Measurements from ENCODE around the gene FITM1.

The FITM1 gene

DNA sequence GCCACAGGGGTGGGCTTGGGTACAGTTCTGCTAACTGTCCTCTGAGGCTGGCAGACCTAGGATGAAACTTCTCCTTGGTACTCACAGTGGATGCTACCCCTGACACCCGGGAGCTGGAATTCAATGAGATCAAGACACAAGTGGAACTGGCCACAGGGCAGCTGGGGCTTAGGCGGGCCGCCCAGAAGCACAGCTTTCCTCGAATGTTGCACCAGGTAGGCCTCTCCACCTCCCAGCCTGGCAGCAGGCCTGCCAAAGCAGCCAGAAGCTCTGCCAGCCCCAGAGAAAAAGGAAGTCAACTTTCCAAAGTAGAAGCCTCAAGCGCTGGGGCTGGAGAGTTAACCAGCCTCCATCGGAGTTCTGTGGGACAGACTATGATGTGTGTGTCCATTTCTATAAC, 13.3 kb upstream of the FITM1 start:
- DNase-seq (ENCODE audit: extremely low read depth in 1 of 2, low read depth in 1 of 2): no peak

DNA sequence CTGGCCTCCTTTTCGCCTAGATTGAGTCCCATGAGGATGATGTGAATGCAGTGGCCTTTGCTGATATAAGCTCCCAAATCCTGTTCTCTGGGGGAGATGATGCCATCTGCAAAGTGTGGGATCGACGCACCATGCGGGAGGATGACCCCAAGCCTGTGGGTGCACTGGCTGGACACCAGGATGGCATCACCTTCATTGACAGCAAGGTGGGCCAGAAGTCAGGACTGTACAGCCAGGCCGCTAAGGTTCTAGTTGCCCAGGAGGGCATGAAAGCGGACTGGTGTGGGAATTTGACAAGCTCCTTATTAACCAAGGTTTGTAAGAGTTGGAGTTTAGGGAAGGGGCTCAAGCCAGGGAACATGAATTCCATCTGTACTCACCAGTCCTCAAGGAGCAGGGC, 10.8 kb upstream of the FITM1 start:
- DNase-seq (ENCODE audit: extremely low read depth in 1 of 2, low read depth in 1 of 2): no peak

DNA sequence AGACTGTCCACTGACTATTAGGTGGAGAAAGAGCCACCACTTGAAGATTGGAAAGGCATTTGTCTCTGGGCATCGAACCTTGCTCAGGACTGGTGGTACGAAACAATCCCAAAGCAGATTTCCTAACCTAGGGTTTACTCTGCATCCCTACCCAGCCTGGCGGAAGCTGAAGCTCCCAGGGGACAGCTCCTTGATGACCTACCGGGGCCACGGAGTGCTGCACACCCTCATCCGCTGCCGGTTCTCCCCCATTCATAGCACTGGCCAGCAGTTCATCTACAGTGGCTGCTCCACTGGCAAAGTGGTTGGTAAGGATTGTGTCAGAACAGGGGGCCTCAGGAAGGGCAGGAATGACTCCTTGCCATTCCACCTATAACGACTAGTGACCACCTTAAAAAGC, 9.2 kb upstream of the FITM1 start:
- DNase-seq (ENCODE audit: extremely low read depth in 1 of 2, low read depth in 1 of 2): no peak

DNA sequence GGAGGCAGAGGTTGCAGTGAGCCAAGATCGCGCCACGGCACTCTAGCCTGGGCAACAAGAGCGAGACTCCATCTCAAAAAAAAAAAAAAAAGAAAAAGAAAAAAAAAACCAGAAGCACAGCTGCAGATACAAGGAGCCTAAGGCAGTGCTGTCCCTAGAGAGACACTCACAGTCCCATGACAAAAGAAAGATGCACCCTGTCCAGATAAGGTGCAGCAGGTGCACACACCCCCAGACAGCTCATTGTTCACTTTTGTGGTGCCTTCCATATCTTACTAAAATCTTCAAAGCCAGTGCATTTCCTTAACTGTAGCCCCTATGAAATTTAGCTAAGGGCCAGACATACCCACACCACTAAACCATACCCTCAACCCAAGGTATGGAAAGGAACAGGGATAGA, 8.0 kb upstream of the FITM1 start:
- no peak for DNase-seq (ENCODE audit: extremely low read depth in 1 of 2, low read depth in 1 of 2)

DNA sequence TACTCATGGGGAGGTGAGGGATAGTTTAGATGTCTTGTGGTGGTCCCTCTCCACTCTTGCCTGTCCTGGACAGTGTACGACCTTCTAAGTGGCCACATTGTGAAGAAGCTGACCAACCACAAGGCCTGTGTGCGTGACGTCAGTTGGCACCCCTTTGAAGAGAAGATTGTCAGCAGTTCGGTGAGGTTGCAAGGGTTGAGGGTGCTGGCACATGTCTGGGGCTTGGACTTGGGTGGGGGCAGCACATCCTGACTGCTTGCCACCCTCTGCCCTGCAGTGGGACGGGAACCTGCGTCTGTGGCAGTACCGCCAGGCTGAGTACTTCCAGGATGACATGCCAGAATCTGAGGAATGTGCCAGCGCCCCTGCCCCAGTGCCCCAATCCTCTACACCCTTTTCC, 7.6 kb upstream of the FITM1 start:
- DNase-seq (ENCODE audit: extremely low read depth in 1 of 2, low read depth in 1 of 2): no peak

DNA sequence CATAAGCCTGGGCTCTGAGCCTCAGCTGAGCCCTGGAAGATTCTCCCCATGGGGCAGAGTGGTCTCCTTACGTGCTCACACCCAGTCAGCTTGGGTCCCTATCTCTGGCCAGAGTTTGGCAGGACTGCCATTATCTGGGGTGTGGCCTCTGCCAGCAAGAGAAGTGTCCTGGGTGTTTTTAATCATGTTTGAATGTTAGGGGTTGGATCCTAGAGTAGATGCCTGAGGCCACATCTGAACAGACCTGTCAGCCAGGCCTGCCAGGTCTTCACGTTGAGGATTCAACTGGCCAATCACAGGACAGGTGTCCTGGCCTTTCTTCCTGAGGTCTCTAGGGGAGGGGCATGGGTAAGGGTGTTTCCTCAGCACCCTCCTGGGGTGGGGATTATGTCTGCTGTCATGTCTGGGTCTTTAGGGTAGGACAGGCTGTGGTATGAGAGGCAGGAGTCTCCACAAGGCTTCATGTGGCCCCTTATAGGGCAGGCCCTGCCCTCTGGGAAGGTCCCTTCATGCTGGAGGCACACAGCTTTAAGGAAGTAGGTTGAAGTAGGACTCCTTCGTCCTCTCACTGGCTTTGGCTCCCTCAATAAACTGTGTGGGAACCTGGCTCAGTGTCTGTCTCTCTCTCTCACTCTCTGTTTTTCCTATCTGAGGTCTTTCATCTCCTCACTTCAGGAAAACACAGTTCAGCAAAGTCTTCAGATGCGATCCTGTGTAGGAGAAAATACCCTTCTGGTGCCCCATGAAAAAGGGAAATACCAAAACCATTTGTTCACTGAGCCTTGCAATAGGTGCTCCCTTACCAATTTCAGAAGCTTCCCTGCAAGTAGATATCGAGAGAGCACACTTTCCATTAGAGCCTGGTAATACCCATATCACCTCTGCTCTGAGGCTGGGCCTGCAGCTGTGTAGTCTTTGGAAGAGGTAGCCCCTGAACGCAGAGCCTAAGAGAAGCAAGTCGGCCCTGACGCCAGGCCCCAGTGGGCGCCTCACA, 6.7 kb upstream of the FITM1 start:
- DNase-seq (ENCODE audit: extremely low read depth in 1 of 2, low read depth in 1 of 2): no peak

DNA sequence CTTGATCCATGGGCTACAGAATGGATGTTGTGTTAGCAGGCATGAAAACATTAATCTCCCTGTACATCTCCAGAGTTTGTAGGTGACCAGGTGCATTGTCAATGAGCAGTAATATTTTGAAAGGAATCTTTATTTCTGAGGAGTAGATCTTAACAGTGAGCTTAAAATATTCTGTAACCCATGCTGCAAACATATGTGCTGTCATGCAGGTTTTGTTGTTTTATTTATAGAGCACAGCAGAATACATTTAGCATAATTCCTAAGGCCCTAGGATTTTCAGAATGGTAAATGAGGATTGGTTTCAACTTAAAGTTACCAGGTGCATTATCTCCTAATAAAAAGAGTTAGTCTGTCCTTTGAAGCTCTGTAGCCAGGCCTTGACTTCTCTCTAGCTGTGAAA, 3.5 kb upstream of the FITM1 start:
- DNase-seq (ENCODE audit: extremely low read depth in 1 of 2, low read depth in 1 of 2): no peak

DNA sequence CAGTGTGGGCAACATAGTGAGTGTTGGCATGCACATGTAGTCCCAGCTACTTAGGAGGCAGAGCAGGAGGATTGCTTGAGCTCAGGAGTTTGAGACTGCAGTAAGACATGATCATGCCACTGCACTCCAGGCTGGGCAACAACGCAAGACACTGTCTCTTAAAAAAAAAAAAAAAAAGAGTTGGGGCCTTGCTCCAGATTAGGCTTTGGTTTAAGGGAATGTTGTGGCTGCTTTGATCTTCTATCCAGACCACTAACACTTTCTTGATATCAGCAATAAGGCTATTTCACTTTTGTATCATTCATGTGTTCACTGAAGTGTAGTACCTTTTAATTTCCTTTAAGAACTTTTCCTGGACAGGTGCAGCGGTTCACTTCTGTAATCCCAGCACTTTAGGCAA, 2.8 kb upstream of the FITM1 start:
- DNase-seq (ENCODE audit: extremely low read depth in 1 of 2, low read depth in 1 of 2): no peak

DNA sequence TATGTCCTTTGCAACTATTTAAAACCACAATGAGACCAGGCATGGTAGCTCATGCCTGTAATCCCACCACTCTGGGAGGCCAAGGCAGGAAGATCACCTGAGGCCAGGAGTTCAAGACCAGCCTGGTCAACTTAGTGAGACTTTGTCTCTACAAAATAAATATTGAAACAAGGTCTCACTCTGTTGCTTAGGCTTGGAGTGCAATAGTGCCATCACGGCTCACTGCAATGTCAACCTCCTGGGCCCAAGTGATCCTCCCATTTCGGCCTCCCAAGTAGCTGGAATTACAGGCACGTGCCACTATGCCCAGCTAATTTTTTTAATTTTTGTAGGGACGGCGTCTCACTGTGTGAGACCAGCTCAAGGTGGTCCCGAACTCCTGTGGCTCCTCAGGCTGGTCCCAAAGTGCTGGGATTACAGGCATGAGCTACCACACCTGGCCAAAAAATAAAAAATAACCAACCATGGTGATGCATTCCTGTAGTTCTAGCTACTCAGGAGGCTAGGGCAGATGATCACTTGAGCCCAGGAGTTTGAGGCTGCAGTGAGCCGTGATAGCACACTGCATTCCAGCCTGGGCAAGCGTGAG, 955 bp upstream of the FITM1 start:
- DNase-seq (ENCODE audit: extremely low read depth in 1 of 2, low read depth in 1 of 2): no peak

DNA sequence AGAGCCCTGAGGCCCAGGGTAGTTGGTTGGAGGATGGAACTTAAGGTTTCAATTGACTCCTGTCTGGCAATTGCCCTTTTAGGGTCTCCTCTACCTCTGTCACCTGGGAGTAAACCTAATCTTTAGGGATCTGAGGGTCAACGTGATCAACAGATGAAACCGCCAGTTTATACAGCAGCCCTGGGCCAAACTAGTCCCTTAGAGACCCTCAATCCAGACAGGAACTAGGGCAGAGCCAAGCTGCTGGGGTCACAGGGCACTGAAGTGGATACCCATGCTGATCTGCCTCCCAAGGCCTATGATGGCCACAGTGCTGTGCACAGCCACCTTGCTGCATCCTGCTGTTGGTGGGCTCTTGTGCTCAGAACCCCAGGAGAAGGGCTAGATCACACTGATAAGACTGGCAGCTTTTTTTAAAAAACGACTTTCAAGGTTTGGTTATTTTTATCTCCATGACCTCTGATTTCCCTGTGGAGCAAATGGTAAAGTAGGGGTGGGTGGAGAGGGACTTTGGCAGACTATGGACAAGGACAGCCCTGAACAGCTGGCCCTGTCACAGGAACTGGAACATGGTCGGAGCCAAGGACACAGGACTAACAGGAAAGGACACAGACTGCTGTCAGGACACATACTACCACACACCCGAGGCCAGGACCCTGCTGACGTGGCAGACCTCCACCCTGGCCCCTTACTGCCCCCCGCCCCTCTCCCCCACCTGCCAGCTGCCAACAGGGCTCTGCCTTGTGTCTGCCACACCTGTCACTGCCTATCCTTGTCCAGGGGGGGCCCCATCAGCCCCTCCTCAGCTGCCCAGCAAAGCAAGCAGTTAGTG, 474 bp downstream of the FITM1 start:
- DNase-seq (ENCODE audit: extremely low read depth in 1 of 2, low read depth in 1 of 2): no peak

DNA sequence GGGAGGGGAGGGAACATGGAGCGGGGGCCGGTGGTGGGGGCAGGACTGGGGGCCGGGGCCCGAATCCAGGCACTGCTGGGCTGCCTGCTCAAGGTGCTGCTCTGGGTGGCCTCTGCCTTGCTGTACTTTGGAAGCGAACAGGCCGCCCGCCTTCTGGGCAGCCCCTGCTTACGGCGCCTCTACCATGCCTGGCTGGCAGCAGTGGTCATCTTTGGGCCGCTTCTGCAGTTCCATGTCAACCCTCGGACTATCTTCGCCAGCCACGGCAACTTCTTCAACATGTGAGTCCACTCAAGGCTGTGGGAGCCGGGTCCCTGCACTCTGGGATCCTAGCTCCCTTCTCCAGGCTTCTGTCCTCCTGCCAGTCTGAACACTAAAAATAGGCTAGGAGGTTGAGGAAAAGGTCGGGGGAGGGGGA, 1.1 kb downstream of the FITM1 start:
- no peak for DNase-seq (ENCODE audit: extremely low read depth in 1 of 2, low read depth in 1 of 2)

DNA sequence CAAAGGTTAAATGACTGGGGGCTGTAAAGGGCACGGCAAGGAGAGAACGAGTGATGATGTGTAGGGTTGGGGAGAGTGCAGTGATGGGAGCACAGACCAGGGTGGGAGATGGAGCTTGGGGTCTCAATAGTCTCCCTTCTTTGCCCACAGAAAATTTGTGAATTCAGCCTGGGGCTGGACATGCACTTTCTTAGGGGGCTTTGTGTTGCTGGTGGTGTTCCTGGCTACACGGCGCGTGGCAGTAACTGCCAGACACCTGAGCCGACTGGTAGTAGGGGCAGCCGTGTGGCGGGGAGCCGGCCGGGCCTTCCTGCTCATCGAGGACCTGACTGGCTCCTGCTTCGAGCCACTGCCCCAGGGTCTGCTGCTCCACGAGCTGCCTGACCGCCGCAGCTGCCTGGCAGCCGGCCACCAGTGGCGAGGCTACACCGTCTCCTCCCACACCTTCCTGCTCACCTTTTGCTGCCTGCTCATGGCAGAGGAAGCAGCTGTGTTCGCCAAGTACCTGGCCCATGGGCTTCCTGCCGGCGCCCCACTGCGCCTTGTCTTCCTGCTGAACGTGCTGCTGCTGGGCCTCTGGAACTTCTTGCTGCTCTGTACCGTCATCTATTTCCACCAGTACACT, 1.7 kb downstream of the FITM1 start:
- no peak for DNase-seq (ENCODE audit: extremely low read depth in 1 of 2, low read depth in 1 of 2)

DNA sequence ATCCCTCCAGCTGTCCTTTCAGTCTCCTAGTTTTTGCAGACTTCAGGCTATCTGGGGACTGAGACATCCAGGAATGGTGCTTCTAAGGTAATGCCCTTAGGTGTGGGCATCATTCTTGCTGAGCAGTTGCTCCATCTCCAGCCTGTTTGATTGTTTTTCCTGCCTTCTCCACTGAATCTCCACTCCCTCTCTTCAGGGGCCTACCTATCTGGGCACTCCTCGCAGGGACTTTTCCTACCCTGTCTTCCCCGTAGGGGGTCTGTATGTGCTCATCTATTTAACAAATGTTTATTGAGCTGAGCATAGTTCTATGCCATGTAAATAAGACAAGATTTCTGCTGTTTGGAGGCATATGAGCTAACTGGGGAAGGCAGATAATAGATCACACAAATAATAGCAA, 2.5 kb downstream of the FITM1 start:
- DNase-seq (ENCODE audit: extremely low read depth in 1 of 2, low read depth in 1 of 2): no peak

DNA sequence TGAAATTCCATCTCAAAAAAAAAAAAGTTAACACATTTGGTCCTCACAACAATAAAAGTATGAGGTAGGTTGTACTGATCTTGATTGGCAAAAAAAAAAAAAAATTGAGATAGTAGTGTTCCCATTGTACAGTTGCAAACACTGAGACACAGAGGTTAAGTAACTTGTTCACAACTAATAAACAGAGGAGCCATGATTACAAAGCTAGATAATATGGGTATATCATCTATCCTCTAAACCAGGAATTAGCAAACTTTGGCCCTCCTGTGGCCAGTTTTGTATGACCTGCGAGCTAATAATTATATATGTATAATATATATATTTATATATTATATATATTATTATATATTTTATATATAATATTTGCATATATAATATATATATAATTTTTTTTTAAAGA, 3.3 kb downstream of the FITM1 start:
- no peak for DNase-seq (ENCODE audit: extremely low read depth in 1 of 2, low read depth in 1 of 2)

DNA sequence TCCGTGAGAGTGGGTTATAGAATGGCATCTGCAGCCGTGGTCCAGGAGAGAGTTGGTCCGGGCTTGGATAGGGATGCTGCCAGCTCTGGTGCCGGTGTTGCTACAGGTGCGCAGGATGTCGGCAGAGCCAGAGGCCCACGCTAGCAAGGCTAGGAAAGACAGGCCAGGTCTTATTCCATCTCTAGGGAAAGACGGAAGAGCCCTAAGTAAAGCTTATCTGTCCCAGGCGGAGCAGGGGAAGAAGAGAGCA, 5.0 kb downstream of the FITM1 start:
- no peak for DNase-seq (ENCODE audit: extremely low read depth in 1 of 2, low read depth in 1 of 2)

DNA sequence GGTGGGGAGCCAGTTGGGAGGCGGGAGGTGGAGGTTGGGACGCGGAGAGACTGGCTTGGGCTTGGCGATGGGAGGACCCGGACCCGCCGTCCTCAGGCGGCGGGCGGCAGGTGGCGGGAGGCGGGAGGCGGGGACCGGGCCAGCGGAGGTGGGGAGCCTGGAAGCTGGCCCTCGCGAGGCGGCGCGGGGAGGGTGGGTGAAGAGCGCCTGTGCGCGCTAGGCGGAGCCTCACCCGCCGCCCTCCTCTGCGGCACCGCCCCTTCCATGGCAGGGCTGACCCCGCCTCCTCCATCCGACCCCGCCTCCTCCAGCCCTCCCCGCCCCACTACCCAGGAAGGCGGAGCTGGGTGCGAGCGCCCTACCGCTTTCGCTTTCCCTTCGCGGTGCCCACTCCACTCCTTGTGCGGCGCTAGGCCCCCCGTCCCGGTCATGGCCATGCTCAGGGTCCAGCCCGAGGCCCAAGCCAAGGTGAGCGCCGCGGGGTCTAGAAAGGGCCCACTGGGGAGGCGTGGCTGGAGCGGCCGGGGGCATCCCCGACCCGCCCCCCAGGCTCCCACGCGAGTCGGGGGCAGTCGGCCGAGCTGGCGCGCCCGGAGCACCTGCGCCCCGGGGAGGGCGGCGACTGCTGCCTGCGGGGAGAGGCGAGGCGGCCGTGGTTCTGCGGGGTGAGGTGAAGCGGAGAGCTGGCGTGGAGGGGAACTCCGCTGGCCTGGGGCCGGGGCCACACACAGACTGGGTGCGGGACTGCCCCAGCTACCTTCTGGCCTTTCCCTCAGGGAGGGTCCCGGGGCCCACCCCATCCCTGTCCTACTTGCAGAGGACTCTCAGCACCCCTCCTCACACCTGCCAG, 5.6 kb downstream of the FITM1 start, which contains the start of gene PSME1:
TSS of gene PSME1 (plus strand) at position 361 of the 850 bp plus-strand sequence. CDS start at position 430, 69 bp downstream.
- peak; percentile 84 to 87 for DNase-seq (ENCODE audit: extremely low read depth in 1 of 2, low read depth in 1 of 2)

DNA sequence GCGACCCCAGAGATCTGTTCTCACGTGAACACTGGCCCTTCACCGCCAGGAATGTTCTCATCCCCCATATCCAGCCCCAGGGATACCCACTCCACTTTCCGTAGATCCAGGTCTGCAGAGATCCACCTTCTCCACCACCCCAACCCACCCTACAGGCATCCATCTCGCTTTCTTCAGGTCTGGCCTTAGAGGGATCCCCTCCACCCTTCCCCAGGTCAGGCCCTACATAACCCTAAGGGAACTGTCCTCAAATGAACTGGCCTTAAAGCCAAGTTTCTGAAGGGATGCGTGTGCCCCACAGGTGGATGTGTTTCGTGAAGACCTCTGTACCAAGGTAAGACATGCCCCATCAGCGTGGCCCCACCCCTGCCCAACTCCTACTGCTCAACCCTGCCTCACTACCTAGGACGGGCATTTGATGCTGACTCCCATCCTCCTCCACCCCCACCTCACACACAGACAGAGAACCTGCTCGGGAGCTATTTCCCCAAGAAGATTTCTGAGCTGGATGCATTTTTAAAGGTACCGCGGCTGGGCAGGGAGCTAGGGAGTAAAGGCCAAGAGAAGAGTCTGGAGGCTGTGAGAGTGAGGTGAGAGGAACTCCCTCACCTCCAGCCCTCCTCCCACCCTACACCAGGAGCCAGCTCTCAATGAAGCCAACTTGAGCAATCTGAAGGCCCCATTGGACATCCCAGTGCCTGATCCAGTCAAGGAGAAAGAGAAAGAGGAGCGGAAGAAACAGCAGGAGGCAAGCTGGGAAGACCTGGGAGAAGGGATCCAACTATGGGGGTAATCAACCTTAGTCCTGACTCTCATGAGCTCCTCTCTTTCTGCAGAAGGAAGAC, 6.4 kb downstream of the FITM1 start:
- DNase-seq (ENCODE audit: extremely low read depth in 1 of 2, low read depth in 1 of 2): no peak

DNA sequence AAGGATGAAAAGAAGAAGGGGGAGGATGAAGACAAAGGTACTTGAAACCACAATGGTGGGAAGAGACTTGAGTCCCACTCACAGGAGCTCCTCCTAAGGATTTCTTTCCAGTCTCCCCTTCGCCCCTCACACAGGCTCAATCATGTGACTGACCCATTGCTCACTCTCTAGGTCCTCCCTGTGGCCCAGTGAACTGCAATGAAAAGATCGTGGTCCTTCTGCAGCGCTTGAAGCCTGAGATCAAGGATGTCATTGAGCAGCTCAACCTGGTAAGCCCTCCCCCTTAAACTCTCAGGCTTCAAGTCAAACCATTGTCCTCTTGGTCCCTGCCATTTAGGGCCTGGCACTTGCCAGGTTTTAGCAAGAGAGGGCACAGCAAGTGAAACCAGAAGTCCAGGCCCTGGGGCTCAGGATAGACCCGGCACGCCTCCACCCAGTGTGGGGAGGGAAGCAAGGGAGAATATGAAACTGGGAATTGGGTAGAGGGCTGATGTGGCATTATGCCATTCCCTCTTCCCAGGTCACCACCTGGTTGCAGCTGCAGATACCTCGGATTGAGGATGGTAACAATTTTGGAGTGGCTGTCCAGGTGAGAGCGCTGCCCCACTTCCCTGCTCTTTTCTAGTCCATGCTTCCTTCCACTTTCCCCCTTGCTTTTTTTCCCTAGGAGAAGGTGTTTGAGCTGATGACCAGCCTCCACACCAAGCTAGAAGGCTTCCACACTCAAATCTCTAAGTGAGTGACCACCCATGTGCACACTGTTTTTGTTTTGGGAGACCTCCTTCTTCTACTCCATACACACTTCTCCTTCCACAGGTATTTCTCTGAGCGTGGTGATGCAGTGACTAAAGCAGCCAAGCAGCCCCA, 7.3 kb downstream of the FITM1 start:
- no peak for DNase-seq (ENCODE audit: extremely low read depth in 1 of 2, low read depth in 1 of 2)

Data from stimulated activated CD8-positive, alpha-beta memory T cell treated with anti-CD3 and anti-CD28 coated beads, Interleukin-7, amount 100 ng/mL, for 48 hours (primary cell).